B cell (primary cell): ENCODE results near the gene CD109.

Source experiments
- EZH2 ChIP-seq: IDR thresholded peaks from 2 replicates; pipeline ENCODE4 v1.6.1; 2012; ENCODE audit warnings: borderline replicate concordance, low read depth, mild to moderate bottlenecking, moderate library complexity, low read length; ENCODE audit not compliant: insufficient read depth, poor library complexity, severe bottlenecking
- TF ChIP-seq, protein P1 (sequence below): fragments of 200-600 bp; IDR thresholded peaks from one replicate; pipeline ENCODE4 v1.8.0; 2022; ENCODE audit warnings: antibody characterized with exemption, mild to moderate bottlenecking

DNA sequence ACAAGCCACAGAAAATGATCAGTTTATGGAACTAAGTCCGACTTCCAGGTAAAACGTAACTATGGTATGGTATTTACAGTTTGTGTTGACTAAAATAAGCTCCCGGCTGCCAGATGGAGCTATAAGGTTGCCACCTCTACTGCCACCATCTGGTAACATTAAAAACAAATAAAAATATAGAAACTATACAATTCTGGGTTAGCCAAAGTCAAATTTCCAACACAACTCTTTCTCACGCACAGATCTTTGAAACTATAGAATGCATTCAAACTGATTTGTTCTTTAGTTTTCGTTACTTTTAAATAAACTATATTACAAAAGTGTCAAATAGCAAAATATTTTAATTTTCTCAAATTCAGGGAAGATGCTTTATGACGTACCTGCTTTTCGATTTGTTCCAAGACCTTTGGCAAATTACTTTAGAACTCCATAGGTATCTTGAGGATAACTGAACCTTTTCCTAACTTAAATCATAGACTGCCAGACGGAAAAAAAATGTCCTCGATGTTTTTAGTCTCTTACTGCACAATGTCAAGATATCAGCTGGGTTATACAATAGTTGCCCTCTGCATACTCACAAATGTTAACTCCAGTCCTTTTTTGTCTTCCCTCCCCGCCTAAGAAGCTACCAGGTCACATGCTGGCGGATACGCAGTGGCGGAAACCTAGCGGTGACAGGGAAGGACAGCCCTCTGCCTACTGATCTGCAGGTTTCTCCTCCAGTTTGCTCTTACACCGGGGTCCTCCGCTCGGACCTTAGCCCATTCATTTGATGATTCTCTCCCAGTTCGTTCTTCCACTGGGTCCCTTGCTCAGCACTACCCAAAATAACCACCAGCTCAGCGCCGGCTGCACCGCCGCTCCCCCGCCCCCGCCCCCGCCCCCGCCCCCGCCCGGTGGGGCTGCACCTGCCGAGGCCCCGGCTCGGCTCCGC is 43.1 kb upstream of the CD109 start:
- no peak for TF ChIP-seq EZH2
- TF ChIP-seq, protein P1, sequence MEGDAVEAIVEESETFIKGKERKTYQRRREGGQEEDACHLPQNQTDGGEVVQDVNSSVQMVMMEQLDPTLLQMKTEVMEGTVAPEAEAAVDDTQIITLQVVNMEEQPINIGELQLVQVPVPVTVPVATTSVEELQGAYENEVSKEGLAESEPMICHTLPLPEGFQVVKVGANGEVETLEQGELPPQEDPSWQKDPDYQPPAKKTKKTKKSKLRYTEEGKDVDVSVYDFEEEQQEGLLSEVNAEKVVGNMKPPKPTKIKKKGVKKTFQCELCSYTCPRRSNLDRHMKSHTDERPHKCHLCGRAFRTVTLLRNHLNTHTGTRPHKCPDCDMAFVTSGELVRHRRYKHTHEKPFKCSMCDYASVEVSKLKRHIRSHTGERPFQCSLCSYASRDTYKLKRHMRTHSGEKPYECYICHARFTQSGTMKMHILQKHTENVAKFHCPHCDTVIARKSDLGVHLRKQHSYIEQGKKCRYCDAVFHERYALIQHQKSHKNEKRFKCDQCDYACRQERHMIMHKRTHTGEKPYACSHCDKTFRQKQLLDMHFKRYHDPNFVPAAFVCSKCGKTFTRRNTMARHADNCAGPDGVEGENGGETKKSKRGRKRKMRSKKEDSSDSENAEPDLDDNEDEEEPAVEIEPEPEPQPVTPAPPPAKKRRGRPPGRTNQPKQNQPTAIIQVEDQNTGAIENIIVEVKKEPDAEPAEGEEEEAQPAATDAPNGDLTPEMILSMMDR = peak; percentile 76
